ENCODE results near the gene ATOH7. TPM values are rescaled to one million over a fixed set of nuclear protein-coding genes. Genes with fewer than 3 reads are reported as not detected.

Gene ATOH7
- total RNA-seq, 1 donor from 2014 or later, result not detected

DNA sequence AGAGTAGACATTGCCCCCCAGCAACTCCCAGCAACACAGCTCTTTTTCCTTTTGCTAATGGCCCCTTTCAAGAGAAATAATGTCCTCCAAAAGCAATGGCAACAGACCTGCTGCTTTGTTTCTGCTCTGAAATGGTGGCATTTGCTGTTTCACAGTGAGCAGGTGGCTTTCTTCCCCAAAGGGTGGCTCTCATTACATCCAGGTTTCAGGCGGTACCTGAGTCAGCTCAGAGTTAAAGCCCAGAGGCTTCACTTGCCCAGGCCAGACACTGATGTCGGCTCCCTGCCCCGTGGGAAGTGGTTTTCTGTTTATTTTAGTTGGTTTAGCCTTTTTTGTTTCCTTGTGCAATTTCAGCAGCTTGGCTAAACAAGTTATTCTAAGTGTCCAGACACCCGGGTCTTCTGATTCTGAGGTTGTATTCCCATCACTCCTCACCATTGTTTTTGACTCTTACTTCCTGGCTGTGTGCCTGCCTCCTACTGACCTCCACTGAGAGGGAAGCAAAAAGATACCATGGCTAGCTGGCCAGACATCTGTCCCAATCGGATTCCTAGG is 7.8 kb upstream of the ATOH7 start:
- intact Hi-C loops (cut with DNase I), result no loop called here
- DNase-seq (no peak), ATAC-seq (ENCODE audit: poor library complexity) (no peak)

DNA sequence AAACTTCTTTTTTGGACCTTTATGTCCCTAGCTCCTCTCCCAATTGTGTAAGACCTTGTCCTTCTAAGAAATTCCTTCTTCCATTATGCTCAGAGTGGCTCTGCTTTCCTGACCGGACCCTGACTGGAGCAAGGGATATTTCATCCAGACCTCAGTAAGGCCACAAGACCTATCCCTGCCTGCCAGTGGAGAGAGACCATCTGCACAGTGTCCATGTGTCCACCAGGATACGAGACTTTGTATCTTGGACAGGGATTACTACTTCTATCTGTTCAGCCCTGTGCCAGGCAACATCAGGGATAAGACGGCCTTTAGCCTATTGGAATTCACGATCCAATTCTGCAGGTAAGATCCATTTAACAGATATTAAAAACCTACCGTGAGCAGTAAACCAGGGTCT is 7.2 kb upstream of the ATOH7 start:
- intact Hi-C loops (cut with DNase I), result no loop called here
- no peak for ATAC-seq (ENCODE audit: poor library complexity)
- no peak for DNase-seq

DNA sequence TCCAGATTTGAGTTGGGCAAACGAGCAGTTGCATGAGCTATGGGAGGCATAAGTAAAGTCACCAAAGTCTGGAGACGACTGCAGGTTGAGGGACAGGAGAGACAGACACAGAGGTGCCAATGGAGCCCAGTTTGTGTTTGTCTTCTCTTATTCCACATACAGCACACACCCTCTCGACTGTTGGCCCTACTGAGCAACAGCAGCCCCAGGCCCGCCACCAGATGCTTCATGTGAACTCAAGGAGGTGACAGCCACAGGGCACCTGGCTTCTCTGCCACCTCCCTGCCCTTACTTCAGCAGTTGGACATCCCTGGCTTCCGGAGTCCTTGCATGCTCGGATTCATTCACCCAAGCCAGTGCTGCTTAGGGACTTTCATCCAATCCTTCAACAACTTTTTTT is 6.5 kb upstream of the ATOH7 start:
- intact Hi-C loops (cut with DNase I), result no loop called here
- no peak for ATAC-seq (ENCODE audit: poor library complexity)
- DNase-seq, result no peak

DNA sequence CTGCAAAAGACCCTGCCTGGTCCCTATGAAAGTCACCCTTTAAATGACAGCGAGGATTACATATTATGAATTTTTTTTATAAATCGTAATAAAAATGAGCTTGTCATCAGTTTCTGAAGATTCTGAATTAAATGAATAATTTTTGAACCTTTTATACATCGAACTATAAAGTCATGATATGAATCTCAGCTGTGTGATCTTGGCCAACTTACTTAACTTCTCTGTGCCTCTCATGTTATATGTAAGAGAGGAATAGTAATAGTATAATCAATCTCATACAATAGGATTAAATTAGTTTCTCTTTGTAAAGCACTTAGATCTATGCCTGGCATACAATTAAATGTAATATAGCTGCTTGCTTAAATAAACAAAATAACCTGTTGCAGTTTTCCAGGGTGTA is 5.3 kb upstream of the ATOH7 start:
- ATAC-seq (ENCODE audit: poor library complexity), result no peak
- no peak for DNase-seq
- intact Hi-C loops (cut with DNase I), result no loop called here

DNA sequence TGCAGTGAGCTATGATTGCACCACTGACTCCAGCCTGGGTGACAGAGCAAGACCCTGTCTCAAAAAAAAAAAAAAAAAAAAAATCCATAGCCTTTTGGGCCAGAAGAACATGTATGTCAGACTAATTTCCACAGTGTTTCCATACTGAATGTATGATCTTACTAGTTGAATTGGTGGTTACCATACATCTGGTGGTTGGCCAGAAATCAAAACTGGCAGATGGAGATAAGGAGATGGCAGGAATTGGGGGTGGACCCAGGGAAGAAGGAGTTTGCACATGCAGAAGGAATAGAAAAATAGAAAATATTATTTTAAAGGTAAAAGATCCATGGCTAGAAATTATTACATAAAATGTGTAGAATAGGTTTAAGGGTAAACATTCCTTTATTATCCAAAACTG is 3.7 kb upstream of the ATOH7 start:
- DNase-seq, result no peak
- intact Hi-C loops (cut with DNase I), result no loop called here
- ATAC-seq (ENCODE audit: poor library complexity), result no peak

DNA sequence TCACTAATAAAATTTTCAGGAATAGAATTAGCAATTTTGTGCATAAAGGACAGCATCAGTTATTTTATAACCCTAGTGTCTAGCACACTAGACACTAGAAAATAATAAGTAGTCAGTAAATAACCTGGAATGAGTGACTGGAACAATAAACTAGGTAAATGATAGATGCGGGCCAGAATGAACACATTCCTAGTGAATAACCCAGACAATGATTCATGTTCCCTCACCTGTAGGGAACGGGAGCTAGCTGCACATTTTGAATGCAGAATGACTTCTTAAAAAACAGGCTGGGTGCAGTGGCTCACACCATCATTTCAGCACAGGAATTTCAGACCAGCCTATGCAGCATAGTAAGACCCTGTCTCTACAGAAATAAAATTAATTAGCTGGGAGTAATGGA is 3.2 kb upstream of the ATOH7 start:
- intact Hi-C loops (cut with DNase I), result no loop called here
- DNase-seq (no peak), ATAC-seq (ENCODE audit: poor library complexity) (no peak)

DNA sequence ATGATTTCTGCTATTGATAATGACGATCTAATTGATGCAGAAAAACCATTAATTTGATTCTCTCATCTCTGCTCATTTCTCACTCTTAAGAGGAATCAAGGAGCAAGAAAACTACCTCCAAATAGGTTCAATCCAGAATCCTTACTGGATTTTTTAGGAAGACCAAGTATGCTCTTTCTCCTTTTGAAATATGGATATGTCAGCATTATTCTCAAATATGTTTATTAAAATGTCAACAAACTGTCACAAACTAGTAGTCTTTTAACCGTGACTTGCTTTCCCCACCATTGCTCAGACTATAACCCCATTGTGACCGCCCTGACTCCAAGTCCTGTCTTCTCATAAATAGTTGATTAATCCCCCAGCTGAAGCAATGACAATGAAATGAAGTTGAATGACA is 1.1 kb upstream of the ATOH7 start:
- DNase-seq (no peak), ATAC-seq (ENCODE audit: poor library complexity) (no peak)
- intact Hi-C loops (cut with DNase I), result no loop called here

DNA sequence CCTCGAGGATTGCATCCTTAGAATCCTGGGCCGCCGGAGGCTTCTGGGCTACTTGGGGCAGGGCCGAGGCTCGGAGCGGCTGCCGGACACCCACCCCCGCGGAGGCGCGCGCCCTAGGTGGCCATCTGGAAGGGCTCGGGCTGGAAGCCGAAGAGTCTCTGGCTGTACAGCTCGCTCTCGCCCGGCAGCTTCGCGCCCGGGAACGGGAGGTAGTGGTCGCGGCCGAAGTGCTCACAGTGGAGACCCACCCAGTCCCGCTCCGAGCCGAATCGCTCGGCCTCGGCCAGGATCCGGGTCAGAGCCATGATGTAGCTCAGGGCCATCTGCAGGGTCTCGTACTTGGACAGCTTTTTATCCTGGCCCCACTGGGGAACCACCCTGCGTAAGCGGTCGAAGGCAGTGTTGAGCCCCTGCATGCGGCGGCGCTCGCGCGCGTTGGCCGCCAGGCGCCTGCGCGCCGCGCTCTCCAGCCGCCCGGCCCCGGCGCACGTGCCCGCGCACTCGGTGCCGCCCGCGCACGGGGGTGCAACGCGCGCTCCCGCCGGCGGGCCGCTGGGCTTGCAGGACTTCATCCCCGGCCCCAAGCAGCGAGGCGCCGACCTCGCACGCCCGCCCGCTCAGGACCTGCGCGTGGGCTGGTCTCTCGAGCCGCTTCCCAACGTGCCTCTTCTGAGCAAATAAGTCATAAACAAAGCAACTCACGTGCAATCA is 652 bp downstream of the ATOH7 start:
- intact Hi-C loops (cut with DNase I), result no loop called here

DNA sequence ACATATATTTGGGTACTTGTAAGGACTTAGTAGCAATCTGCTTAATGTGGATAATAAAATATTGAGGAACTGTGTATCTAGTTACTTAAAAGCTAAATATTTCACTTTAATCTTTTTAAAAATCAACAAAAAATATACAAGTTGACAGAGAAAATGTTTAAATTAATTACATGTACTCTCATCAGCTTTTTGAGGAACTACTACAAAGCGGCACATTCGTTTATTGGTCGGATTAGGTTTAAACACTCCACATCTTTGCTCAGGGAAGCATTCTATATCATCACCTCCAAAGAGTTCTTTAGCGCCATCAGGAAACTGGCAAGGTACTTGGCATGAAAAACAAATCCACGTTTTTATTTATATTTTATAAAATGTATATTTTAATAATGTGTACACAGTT is 1.6 kb downstream of the ATOH7 start:
- ATAC-seq (ENCODE audit: poor library complexity) (no peak), DNase-seq (no peak)
- intact Hi-C loops (cut with DNase I), result no loop called here

More for the DNA sequence above, 652 bp downstream of the ATOH7 start:
- peak; percentile 75 for DNase-seq
- ATAC-seq (ENCODE audit: poor library complexity), result peak; percentile 100

DNA sequence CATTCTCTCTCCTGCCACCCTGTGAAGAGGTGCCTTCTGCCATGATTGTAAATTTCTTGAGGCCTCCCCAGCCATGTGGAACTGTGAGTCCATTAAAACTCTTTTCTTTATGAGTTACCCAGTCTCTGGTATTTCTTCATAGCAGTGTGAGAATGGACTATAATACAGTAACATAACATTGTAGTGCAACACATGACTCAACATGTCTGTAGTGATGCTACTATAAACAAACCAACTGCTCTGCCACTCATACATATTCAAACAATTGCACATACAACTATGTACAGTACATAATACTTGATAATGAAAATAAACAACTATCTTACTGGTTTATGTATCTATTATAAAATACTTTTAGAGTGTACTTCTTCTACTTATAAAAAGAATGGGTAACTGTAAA is 7.1 kb downstream of the ATOH7 start:
- DNase-seq (no peak), ATAC-seq (ENCODE audit: poor library complexity) (no peak)
- intact Hi-C loops (cut with DNase I), result no loop called here

DNA sequence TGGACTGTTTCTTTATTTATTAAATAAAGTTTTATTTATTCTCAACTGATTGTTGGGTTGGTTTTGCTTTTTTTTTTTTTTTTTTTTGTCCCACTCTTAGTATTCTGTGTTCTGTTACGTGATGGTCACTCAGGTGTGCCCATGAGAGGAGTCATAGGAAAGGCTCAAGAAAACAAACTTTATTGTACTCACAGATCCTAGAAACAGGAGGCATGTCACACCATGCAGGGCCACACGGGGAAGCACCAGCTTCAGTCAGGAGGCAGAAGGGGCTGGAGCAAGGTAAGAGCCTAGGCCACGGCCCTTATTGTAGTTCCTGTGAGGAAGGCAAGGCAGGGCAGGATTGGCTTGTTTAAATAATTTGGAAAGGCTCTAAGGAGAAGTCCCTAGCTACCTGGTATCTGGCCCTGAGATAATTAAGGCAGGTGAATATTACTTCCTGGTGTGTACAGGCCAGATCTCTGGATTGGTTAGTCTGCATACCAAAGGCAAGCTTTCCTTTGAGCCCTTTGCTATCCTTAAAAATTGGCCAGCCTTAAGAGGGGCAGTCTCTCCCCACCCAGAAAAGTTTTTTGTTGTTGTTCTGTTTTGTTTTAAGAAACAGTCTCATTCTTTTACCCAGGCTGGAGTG is 8.3 kb downstream of the ATOH7 start:
- intact Hi-C loops (cut with DNase I), result no loop called here
- no peak for DNase-seq
- ATAC-seq (ENCODE audit: poor library complexity), result no peak

DNA sequence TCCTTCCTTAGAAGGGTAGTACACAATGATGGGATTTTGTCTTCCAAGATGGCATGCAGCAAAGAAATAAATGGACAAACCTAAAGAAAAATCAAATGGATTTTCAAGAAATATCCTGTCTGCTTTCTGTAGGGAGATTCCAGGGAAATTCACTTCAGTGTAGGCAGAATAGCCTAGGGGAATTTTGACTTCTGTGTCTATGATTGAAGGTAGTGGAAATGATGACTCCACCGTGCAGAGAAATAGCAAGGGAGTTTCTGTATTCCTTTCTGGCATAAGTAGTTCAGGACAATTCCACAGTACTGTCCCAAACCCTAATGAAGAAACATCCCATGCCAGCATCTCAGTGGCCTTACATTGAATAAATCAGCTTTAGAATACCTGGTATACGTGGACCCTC is 9.5 kb downstream of the ATOH7 start:
- intact Hi-C loops (cut with DNase I), result no loop called here
- DNase-seq (no peak), ATAC-seq (ENCODE audit: poor library complexity) (no peak)

DNA sequence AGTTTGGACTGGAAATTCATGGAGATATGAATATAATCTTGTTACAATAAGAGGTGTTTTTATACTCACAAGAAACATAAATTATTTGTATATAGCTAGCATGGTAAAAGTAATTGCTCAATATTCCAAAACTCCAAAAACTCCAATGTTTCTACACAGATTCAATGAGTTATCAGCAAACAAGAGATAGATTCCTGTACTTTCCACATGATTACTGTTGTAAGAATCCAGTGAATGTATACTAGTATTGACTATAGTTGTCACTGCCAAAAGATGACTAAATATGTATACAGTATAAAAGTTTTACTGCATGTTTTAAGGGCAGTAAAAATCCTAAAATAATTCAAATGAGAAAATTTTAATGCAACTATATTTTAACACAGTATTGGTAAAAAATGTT is 10.7 kb downstream of the ATOH7 start:
- no peak for ATAC-seq (ENCODE audit: poor library complexity)

DNA sequence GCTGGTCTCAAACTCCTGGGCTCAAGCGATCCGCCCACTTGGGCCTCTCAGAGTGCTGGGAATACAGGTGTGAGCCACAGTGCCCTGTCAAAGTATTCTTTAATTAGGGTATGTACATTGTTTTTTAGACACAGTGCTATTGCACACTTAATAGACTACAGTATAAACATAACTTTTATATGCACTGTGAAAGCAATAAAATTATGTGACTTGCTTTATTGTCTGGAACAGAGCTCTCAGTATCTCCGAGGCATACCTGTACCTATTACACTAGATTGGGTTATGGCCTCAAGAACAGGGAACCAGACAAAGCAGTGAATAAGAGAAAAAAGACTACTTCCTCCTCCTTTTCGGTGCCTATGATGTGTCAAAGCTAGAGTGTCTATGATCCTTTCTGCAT is 13.1 kb downstream of the ATOH7 start:
- intact Hi-C loops (cut with DNase I), result no loop called here
- ATAC-seq (ENCODE audit: poor library complexity) (no peak), DNase-seq (no peak)

More for the DNA sequence above, 10.7 kb downstream of the ATOH7 start:
- no peak for DNase-seq
- intact Hi-C loops (cut with DNase I), result no loop called here

DNA sequence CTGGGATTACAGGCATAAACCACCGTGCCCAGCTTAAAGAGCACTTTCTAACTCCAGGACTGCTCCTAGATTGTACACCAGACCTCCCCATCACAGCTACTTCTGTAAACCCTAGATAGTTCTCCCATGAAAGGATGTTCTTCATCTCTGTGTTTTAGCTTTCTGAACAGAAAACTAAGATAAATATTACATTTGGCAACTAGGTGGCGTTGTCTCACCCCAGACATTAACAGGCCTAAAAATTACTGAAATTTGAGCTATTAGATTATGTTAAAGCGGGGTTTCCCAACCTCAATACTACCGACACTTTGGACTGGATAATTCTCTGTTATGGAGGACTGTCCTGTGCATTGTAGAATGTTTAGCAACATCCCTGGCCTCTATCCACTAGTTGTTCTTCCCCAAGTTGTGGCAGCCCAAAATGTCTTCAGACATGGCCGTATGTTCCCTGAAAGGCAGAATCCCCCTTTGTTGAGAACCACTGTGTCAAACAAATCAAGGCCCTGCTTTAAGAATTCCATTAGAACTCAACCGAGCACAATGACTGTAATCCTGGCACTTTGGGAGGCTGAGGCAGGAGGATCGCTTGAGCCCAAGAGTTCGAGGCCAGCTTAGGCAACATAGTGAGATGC is 19.1 kb downstream of the ATOH7 start:
- intact Hi-C loops (cut with DNase I), result loop anchor here (5.0 kb wide), 1 partner anchor 89 kb away; no protein-coding TSS in a partner anchor

DNA sequence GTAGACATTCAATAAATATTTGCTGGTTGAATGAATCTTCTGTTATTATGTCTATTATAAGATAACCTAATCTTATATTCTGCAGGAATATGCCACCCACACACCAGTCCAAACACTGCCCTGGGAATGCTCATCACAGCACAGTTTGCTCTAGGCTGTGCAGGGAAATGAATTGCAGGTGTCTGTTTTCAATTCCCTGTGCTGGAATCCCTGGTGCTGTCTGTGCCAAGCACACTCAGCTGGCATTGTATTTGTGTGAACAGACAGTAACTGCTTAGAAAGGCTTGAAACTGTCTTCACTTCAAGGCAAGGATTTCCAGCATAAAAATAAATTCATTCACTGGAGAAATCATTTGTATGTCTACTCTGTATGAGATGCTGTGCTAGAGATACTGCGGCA is 20.2 kb downstream of the ATOH7 start:
- intact Hi-C loops (cut with DNase I), result loop anchor here (5.0 kb wide), 1 partner anchor 91 kb away; no protein-coding TSS in a partner anchor
- no peak for ATAC-seq (ENCODE audit: poor library complexity)

More for the DNA sequence above, 19.1 kb downstream of the ATOH7 start:
- no peak for ATAC-seq (ENCODE audit: poor library complexity)
- no peak for DNase-seq

DNA sequence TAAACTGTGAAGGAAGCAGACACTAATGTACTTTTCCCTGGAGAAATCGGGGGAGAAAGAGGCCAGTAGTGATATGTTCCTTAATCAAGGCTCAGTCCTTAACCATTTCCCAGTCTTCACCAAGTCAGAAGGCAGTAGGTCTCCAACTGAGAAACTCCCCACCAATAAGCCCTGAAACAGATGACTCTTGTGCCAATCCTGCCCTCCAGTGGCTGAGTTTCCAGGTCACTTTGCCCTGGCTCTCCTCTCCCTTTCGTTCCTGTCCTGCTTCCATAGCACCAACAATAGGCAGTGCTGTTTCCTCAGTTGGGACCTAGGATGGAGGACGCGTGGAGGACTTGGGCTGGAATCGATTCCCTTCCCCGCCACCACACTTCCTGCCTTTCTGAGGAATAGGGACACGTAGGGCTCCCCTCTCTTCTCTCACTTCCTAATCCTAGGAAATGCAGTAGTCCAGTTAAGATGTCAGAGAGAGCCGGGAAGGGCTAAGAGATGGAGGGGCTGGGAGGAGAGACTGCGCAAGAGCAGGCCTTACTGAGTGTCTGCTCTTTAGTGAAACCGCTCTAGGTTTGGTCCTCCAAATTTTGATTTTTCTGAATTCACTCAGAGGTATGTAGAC is 23.4 kb downstream of the ATOH7 start:
- no peak for DNase-seq
- intact Hi-C loops (cut with DNase I), result no loop called here
- ATAC-seq (ENCODE audit: poor library complexity), result no peak

More for the DNA sequence above, 20.2 kb downstream of the ATOH7 start:
- DNase-seq, result no peak

DNA sequence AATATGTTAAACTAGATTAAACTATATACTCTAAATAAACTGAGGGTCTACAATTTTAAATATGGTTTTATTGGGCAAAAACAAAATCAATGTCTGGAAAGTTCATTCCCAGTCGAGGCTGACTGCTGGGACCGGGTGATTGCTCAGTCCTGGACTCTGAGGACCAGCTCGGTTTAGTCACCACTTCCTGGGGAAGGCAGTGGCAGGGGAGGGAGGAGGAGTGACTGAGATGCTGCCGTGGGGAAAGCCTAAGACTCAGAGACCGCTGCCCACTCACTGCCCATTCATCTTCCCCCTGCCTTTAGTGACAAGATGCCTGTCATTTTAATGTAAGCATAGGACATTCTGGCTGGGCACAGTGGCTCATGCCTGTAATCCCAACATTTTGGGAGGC is 29.0 kb downstream of the ATOH7 start:
- intact Hi-C loops (cut with DNase I), result no loop called here
- no peak for ATAC-seq (ENCODE audit: poor library complexity)
- DNase-seq, result no peak

DNA sequence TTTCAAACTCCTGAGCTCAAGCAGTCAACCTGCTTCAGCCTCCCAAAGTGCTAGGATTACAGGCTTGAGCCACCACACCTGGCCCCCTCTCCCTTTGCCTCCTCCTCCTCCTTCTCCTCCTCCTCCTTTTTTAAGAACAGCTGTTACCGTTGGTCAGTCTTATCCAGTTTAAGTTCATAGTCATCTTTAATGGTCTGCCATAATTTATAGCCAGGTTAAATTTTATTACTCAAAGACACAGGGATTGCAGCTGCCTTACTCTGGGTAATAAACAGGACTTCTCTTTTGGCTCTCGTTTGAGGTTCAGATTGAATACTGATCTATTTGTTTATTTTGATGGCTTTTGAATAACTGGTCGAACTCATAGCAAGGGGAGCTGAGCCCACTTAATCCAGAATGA is 35.2 kb downstream of the ATOH7 start:
- DNase-seq (no peak), ATAC-seq (ENCODE audit: poor library complexity) (no peak)
- intact Hi-C loops (cut with DNase I), result no loop called here

Measured in Right ventricle myocardium superior (tissue), 1 donor.